ENCODE measurements around the gene ANKRD6.
"Not testable (repeated sequence)": the region's sequence is repeated elsewhere in the genome, so short reads cannot be mapped to it uniquely, and the experiment has no call there.

The ANKRD6 gene

GRCh38 chr6:89432875-89433251 is at the start of gene ANKRD6:
ANKRD6 (plus strand) TSS chr6:89433152; CDS start chr6:89566977, 133,825 bp downstream.
- DNase-seq = peak; percentile 83 to 85

GRCh38 chr6:89385156-89385667 is 47.7 kb upstream of the ANKRD6 start:
- no peak for DNase-seq

GRCh38 chr6:89385846-89386245 is 47.1 kb upstream of the ANKRD6 start:
- no peak for DNase-seq

- DNase-seq = no peak
Observed at GRCh38 chr6:89386917-89387491, 45.9 kb upstream of the ANKRD6 start.

- DNase-seq = no peak
Observed at GRCh38 chr6:89387516-89388201, 45.3 kb upstream of the ANKRD6 start.

- DNase-seq = no peak
Observed at GRCh38 chr6:89388846-89389245, 44.1 kb upstream of the ANKRD6 start.

- DNase-seq = no peak
Observed at GRCh38 chr6:89392823-89393222, 40.1 kb upstream of the ANKRD6 start.

- no peak for DNase-seq
Observed at GRCh38 chr6:89393659-89394058, 39.3 kb upstream of the ANKRD6 start.

- DNase-seq = not testable (repeated sequence)
Observed at GRCh38 chr6:89397884-89398283, 35.1 kb upstream of the ANKRD6 start.

- DNase-seq = no peak
Observed at GRCh38 chr6:89398762-89399525, 34.0 kb upstream of the ANKRD6 start.

- DNase-seq = no peak
Observed at GRCh38 chr6:89400050-89400449, 32.9 kb upstream of the ANKRD6 start.

GRCh38 chr6:89400912-89401399 is 32.0 kb upstream of the ANKRD6 start:
- DNase-seq = no peak

- DNase-seq = no peak
Observed at GRCh38 chr6:89402776-89403175, 30.2 kb upstream of the ANKRD6 start.

- DNase-seq = no peak
Observed at GRCh38 chr6:89404512-89404911, 28.4 kb upstream of the ANKRD6 start.

GRCh38 chr6:89406141-89406540 is 26.8 kb upstream of the ANKRD6 start:
- DNase-seq = no peak

GRCh38 chr6:89409461-89410035 is 23.4 kb upstream of the ANKRD6 start:
- DNase-seq = no peak

- no peak for DNase-seq
Observed at GRCh38 chr6:89410231-89410761, 22.7 kb upstream of the ANKRD6 start.

GRCh38 chr6:89410788-89411144 is 22.2 kb upstream of the ANKRD6 start:
- no peak for DNase-seq

- peak; percentile 7 to 37 for DNase-seq
Observed at GRCh38 chr6:89411145-89412070, 21.5 kb upstream of the ANKRD6 start.

- DNase-seq = peak; percentile 53 to 64
Observed at GRCh38 chr6:89412071-89413005, 20.6 kb upstream of the ANKRD6 start, which contains the start of gene RRAGD. RRAGD (minus strand) TSS chr6:89412273; CDS start chr6:89411993, 280 bp downstream.

- DNase-seq = no peak
Observed at GRCh38 chr6:89413006-89413400, 19.9 kb upstream of the ANKRD6 start.
